MCF 10A (cell line): ENCODE data around the gene NSF. TPM values are rescaled to one million over a fixed set of nuclear protein-coding genes. Genes with fewer than 3 reads are reported as not detected.

Source experiments
- BruUV-seq: library from RNA; stranded (reverse); fragments of 400-500 nt; replicated peaks from 2 replicates; lab custom pipeline; 2021; lab: Mats Ljungman, UMichigan
- CTCF ChIA-PET: fragments of 300-600 bp; sonication (Branson Sonifier 250); formaldehyde crosslinking; extraction: SDS; loops from one replicate; lab custom pipeline; 2021; ENCODE audit warnings: antibody characterized with exemption, inconsistent platforms; lab: Yijun Ruan, JAX
- POLR2A ChIA-PET: fragments of 300-600, 350-650 bp; sonication (Branson Sonifier 250); formaldehyde crosslinking; extraction: SDS; loops from one replicate; lab custom pipeline; 2020; ENCODE audit warnings: antibody characterized with exemption, inconsistent platforms; lab: Yijun Ruan, JAX
- DNase-seq: peaks from one replicate; pipeline ENCODE4 v3.0.0-alpha.2; 2018; ENCODE audit not compliant: unreplicated experiment
- H3K27ac Mint-ChIP-seq: one replicate; pipeline ENCODE4 v1.8.0; 2022; ENCODE audit warnings: mild to moderate bottlenecking, low read depth, mixed read lengths; ENCODE audit not compliant: unreplicated experiment
- H3K27me3 Mint-ChIP-seq: one replicate; pipeline ENCODE4 v1.8.0; 2022; ENCODE audit warnings: mixed read lengths; ENCODE audit not compliant: insufficient read depth, unreplicated experiment
- H3K36me3 Mint-ChIP-seq: one replicate; pipeline ENCODE4 v1.8.0; 2022; ENCODE audit warnings: mild to moderate bottlenecking, moderate library complexity, mixed read lengths; ENCODE audit not compliant: insufficient read depth, unreplicated experiment
- H3K4me1 Mint-ChIP-seq: one replicate; pipeline ENCODE4 v1.8.0; 2022; ENCODE audit warnings: mixed read lengths; ENCODE audit not compliant: insufficient read depth, unreplicated experiment
- H3K4me3 Mint-ChIP-seq: one replicate; pipeline ENCODE4 v1.8.0; 2022; ENCODE audit warnings: mild to moderate bottlenecking, moderate library complexity, mixed read lengths; ENCODE audit not compliant: unreplicated experiment
- H3K9me3 Mint-ChIP-seq: one replicate; pipeline ENCODE4 v1.8.0; 2022; ENCODE audit warnings: mixed read lengths; ENCODE audit not compliant: unreplicated experiment
- CTCF ChIP-seq: fragments of 200-600 bp; IDR thresholded peaks from one replicate; pipeline ENCODE4 v1.8.0; 2022; ENCODE audit warnings: antibody characterized with exemption, mild to moderate bottlenecking; ENCODE audit not compliant: unreplicated experiment
- intact Hi-C: fragments of 100-400 bp; cut with micrococcal nuclease; formaldehyde crosslinking; loops from 2 replicates; pipeline ENCODE4 v1.14.1; 2022
- total RNA-seq: library from RNA; stranded (reverse); gene quantifications from 2 replicates; pipeline ENCODE4 v1.2.3, GENCODE V29; 2022

NSF gene
- total RNA-seq, 1 experiment from 2014 or later = 21.1 TPM

GRCh38 chr17:46788300-46788699, 197.8 kb downstream of the NSF start:
- H3K4me3 Mint-ChIP-seq = no peak overlapping the region
- peaks cover 15% of the 10 kb centered on the region for H3K27me3 Mint-ChIP-seq
- no peaks in the 10 kb centered on the region for H3K4me1 Mint-ChIP-seq
- no peak for TF ChIP-seq CTCF
- CTCF ChIA-PET = no interaction called here
- intact Hi-C loops = no loop called here
- H3K27ac Mint-ChIP-seq = no peak overlapping the region
- no peaks in the 10 kb centered on the region for H3K36me3 Mint-ChIP-seq
- POLR2A ChIA-PET = no interaction called here
- no peaks in the 10 kb centered on the region for H3K9me3 Mint-ChIP-seq
- DNase-seq = no peak
- no TSS peak for BruUV-seq

GRCh38 chr17:46788796-46789195, 198.3 kb downstream of the NSF start:
- no peak for TF ChIP-seq CTCF
- no peaks in the 10 kb centered on the region for H3K4me1 Mint-ChIP-seq

GRCh38 chr17:46789610-46790009, 199.1 kb downstream of the NSF start:
- TF ChIP-seq CTCF = no peak
- CTCF ChIA-PET = no interaction called here
- Mint-ChIP-seq H3K27me3 (peaks cover 26% of the 10 kb centered on the region), H3K4me3 (no peak overlapping the region), H3K9me3 (no peaks in the 10 kb centered on the region), H3K36me3 (no peaks in the 10 kb centered on the region), H3K4me1 (no peaks in the 10 kb centered on the region), H3K27ac (no peak overlapping the region)
- BruUV-seq = no TSS peak
- POLR2A ChIA-PET = interaction anchor here (0.6 kb wide), 1 partner anchor 1420 kb away, joined by 5 read pairs; no protein-coding TSS in a partner anchor
- intact Hi-C loops = no loop called here
- DNase-seq = no peak

More at GRCh38 chr17:46788796-46789195, 198.3 kb downstream of the NSF start:
- DNase-seq = no peak
- BruUV-seq = no TSS peak
- CTCF ChIA-PET = no interaction called here
- no peak overlapping the region for H3K27ac Mint-ChIP-seq
- intact Hi-C loops = no loop called here
- POLR2A ChIA-PET = no interaction called here
- no peaks in the 10 kb centered on the region for H3K9me3 Mint-ChIP-seq
- H3K27me3 Mint-ChIP-seq = peaks cover 19% of the 10 kb centered on the region
- H3K4me3 Mint-ChIP-seq = no peak overlapping the region
- H3K36me3 Mint-ChIP-seq = no peaks in the 10 kb centered on the region

- Mint-ChIP-seq H3K27me3 (peaks cover 26% of the 10 kb centered on the region), H3K4me3 (no peak overlapping the region), H3K27ac (no peak overlapping the region), H3K9me3 (no peaks in the 10 kb centered on the region), H3K4me1 (no peaks in the 10 kb centered on the region), H3K36me3 (no peaks in the 10 kb centered on the region)
- no peak for TF ChIP-seq CTCF
- no TSS peak for BruUV-seq
- POLR2A ChIA-PET = no interaction called here
- DNase-seq = no peak
- intact Hi-C loops = no loop called here
- CTCF ChIA-PET = no interaction called here
Observed at GRCh38 chr17:46790216-46790615, 199.7 kb downstream of the NSF start.
